Neural cell (in vitro differentiated cells): Measurements from ENCODE around the gene SEPHS1.

ENCODE experiments used
- CTCF ChIP-seq: fragments of 450-650 bp; IDR thresholded peaks from 2 replicates; pipeline ENCODE4 v1.5.1; 2014; ENCODE audit warnings: antibody characterized with exemption, mild to moderate bottlenecking, moderate library complexity; ENCODE audit not compliant: poor library complexity, severe bottlenecking
- EP300 ChIP-seq: fragments of 450-650 bp; conservative IDR thresholded peaks from 2 replicates; pipeline ENCODE4 v1.6.1; 2014; ENCODE audit warnings: antibody characterized with exemption, mild to moderate bottlenecking, moderate library complexity; ENCODE audit not compliant: poor library complexity, severe bottlenecking
- EZH2 ChIP-seq: fragments of 200-600, 300-800 bp; shearing (Covaris generic), sonication (generic); IDR thresholded peaks from 2 replicates; pipeline ENCODE4 v1.6.1; 2014; ENCODE audit warnings: antibody characterized with exemption, low read length, borderline replicate concordance, mild to moderate bottlenecking; ENCODE audit not compliant: insufficient read depth, poor library complexity, severe bottlenecking
- POLR2AphosphoS5 ChIP-seq: IDR thresholded peaks from 2 replicates; pipeline ENCODE4 v1.6.1; 2012
- RAD21 ChIP-seq: fragments of 450-650 bp; conservative IDR thresholded peaks from 2 replicates; pipeline ENCODE4 v1.6.1; 2014; ENCODE audit warnings: antibody characterized with exemption, mild to moderate bottlenecking, moderate library complexity
- REST ChIP-seq: IDR thresholded peaks from 2 replicates; pipeline ENCODE4 v1.6.1; 2012; ENCODE audit warnings: borderline replicate concordance
- SMC3 ChIP-seq: fragments of 450-650 bp; conservative IDR thresholded peaks from 2 replicates; pipeline ENCODE4 v1.6.1; 2014; ENCODE audit warnings: antibody characterized with exemption, mild to moderate bottlenecking, moderate library complexity; ENCODE audit not compliant: poor library complexity
- TAF1 ChIP-seq: IDR thresholded peaks from 2 replicates; pipeline ENCODE4 v1.6.1; 2012; ENCODE audit warnings: low read depth

- TF ChIP-seq EZH2, result no peak
- no peak for TF ChIP-seq CTCF
- TF ChIP-seq RAD21, result no peak
- TF ChIP-seq SMC3, result no peak
- no peak for TF ChIP-seq REST
- TF ChIP-seq TAF1, result no peak
- TF ChIP-seq POLR2AphosphoS5, result no peak
- no peak for TF ChIP-seq EP300
Observed at GRCh38 chr10:13340626-13341376, 7.3 kb downstream of the SEPHS1 start.
